ENCODE data around the gene PIGT. TPM values are rescaled to one million over a fixed set of nuclear protein-coding genes. Genes with fewer than 3 reads are reported as not detected.

Gene PIGT
- total and polyA plus RNA-seq, 2 of the 13 experiments (the other 11 are each of a cell fraction or from before 2014, with no cell fraction given) = 65.9 to 74.1 TPM

DNA sequence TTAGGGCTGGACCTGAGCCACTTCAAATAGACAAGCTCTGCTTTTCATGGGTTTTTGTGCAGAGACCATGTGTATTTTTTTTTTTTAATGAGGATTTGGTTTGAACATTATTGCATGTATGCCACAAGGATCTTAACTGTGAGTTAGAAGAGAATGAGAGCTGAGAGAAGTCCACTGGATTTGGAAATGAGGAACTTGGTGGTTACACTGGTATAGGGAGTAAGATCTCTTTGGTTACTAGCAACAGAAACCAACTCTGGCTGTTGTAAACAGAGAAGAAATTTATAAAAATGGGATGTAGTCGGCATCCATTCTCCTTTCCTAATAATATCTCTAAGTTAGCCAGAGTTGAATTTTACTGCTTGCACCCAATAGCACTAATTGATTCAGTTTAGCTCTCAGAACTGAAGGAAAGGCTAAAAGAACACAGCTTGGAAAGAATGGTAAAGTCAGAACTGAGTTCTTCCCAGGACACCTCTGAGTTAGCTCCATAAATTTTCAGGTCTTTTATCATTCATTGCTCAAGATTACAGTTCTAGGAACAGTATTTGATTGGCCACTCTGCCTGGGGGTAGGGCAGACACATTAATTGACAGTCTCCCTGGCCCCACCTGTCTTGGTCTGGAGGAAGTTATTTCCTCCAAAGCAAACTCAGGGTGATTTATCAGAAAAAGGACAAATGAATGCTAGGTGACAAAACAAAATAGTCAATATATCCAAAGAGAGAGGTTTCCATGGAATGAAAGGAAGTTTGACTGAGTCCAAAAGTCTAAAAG, 49.7 kb downstream of the PIGT start:
- Histone ChIP-seq H3K9me3 (ENCODE audit: low read length) (no peaks in the 10 kb centered on the region), H3K4me3 (replicated peaks in 1 of 3; ENCODE audit: insufficient read depth in 1 of 3, low read depth in 2 of 3, low read length in 3 of 3) (no peak overlapping the region), H2AFZ (ENCODE audit: low read length) (no peak overlapping the region), H3K4me2 (ENCODE audit: low read depth, low read length) (no peak overlapping the region), H3K27ac (ENCODE audit: extremely low read length, insufficient read depth, low read length) (no peak overlapping the region), H3K79me2 (ENCODE audit: insufficient read depth, low read length) (no peaks in the 10 kb centered on the region), H3K4me1 (ENCODE audit: insufficient read depth, low read length) (peaks cover 29% of the 10 kb centered on the region), H4K20me1 (ENCODE audit: insufficient read depth, low read length) (no peaks in the 10 kb centered on the region), H3K9ac (ENCODE audit: insufficient read depth, low read depth, low read length) (no peak overlapping the region), H3K27me3 (ENCODE audit: control insufficient read depth in 1 of 2, insufficient read depth in 2 of 2, low read length in 2 of 2) (peaks cover 12 to 32% of the 10 kb centered on the region in 2 experiments), H3K36me3 (replicated peaks in 1 of 2; ENCODE audit: control insufficient read depth in 1 of 2, insufficient read depth in 2 of 2, low read length in 2 of 2) (no peaks in the 10 kb centered on the region)
- BruUV-seq (replicated peaks) = no TSS peak
- FAIRE-seq = no peak
- intact Hi-C loops (cut with micrococcal nuclease; ENCODE audit: unreplicated experiment) = no loop called here
- no peak for ATAC-seq
- POLR2A ChIA-PET = no interaction called here
- TF ChIP-seq, protein P1, sequence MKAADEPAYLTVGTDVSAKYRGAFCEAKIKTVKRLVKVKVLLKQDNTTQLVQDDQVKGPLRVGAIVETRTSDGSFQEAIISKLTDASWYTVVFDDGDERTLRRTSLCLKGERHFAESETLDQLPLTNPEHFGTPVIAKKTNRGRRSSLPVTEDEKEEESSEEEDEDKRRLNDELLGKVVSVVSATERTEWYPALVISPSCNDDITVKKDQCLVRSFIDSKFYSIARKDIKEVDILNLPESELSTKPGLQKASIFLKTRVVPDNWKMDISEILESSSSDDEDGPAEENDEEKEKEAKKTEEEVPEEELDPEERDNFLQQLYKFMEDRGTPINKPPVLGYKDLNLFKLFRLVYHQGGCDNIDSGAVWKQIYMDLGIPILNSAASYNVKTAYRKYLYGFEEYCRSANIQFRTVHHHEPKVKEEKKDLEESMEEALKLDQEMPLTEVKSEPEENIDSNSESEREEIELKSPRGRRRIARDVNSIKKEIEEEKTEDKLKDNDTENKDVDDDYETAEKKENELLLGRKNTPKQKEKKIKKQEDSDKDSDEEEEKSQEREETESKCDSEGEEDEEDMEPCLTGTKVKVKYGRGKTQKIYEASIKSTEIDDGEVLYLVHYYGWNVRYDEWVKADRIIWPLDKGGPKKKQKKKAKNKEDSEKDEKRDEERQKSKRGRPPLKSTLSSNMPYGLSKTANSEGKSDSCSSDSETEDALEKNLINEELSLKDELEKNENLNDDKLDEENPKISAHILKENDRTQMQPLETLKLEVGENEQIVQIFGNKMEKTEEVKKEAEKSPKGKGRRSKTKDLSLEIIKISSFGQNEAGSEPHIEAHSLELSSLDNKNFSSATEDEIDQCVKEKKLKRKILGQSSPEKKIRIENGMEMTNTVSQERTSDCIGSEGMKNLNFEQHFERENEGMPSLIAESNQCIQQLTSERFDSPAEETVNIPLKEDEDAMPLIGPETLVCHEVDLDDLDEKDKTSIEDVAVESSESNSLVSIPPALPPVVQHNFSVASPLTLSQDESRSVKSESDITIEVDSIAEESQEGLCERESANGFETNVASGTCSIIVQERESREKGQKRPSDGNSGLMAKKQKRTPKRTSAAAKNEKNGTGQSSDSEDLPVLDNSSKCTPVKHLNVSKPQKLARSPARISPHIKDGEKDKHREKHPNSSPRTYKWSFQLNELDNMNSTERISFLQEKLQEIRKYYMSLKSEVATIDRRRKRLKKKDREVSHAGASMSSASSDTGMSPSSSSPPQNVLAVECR (CRISPR knock-in tag; IDR thresholded peaks at IDR 0.05; ENCODE audit: borderline replicate concordance) = no peak
- TF ChIP-seq CREM (IDR thresholded peaks at IDR 0.05) (no peak), CREM (CRISPR knock-in tag; IDR thresholded peaks at IDR 0.05) (no peak), CCAR2 (optimal IDR thresholded peaks at IDR 0.05; ENCODE audit: low read depth, low read length) (no peak), FOSL1 (CRISPR knock-in tag; IDR thresholded peaks at IDR 0.05; ENCODE audit: borderline replicate concordance) (no peak), RBM39 (IDR thresholded peaks at IDR 0.05; ENCODE audit: low read depth, low read length, poor library complexity, severe bottlenecking) (no peak), FIP1L1 (IDR thresholded peaks at IDR 0.05; ENCODE audit: borderline replicate concordance, insufficient read depth, low read depth, low read length) (no peak), ATF1 (CRISPR knock-in tag; IDR thresholded peaks at IDR 0.05) (no peak), ZMYM2 (CRISPR knock-in tag; IDR thresholded peaks at IDR 0.05) (no peak), SNRNP70 (IDR thresholded peaks at IDR 0.05; ENCODE audit: low read depth, low read length) (no peak), ZNF207 (IDR thresholded peaks at IDR 0.05; ENCODE audit: borderline replicate concordance) (no peak), ZKSCAN5 (CRISPR knock-in tag; IDR thresholded peaks at IDR 0.05) (no peak), MBNL3 (CRISPR knock-in tag; conservative IDR thresholded peaks at IDR 0.05) (no peak), KAT7 (CRISPR knock-in tag; IDR thresholded peaks at IDR 0.05; ENCODE audit: borderline replicate concordance) (no peak), STAG1 (CRISPR knock-in tag; IDR thresholded peaks at IDR 0.05) (no peak)
- TF ChIP-seq, protein P2, sequence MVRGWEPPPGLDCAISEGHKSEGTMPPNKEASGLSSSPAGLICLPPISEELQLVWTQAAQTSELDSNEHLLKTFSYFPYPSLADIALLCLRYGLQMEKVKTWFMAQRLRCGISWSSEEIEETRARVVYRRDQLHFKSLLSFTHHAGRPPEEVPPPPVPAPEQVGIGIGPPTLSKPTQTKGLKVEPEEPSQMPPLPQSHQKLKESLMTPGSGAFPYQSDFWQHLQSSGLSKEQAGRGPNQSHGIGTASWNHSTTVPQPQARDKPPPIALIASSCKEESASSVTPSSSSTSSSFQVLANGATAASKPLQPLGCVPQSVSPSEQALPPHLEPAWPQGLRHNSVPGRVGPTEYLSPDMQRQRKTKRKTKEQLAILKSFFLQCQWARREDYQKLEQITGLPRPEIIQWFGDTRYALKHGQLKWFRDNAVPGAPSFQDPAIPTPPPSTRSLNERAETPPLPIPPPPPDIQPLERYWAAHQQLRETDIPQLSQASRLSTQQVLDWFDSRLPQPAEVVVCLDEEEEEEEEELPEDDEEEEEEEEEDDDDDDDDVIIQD (CRISPR knock-in tag; IDR thresholded peaks at IDR 0.05; ENCODE audit: low read depth) = no peak
- TF ChIP-seq, protein P3, sequence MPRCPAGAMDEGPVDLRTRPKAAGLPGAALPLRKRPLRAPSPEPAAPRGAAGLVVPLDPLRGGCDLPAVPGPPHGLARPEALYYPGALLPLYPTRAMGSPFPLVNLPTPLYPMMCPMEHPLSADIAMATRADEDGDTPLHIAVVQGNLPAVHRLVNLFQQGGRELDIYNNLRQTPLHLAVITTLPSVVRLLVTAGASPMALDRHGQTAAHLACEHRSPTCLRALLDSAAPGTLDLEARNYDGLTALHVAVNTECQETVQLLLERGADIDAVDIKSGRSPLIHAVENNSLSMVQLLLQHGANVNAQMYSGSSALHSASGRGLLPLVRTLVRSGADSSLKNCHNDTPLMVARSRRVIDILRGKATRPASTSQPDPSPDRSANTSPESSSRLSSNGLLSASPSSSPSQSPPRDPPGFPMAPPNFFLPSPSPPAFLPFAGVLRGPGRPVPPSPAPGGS (CRISPR knock-in tag; IDR thresholded peaks at IDR 0.05) = no peak
- DNase-seq (ENCODE audit: low spot score) = no peak
- CTCF ChIA-PET (ENCODE audit: low intra/inter-chr PET ratio, low total read pairs) = no interaction called here
- 3% methylated on average over 1 of the region's 1 CpG for WGBS (ENCODE audit: low lambda C conversion rate)
- in situ Hi-C loops (cut with HindIII; ENCODE audit: extremely low pct_ligation_motif_present, low pct_unique_long_range_greater_than_20kb) = no loop called here

Measured in HepG2 (cell line).